HG03565 (cell line): Measurements from ENCODE around the gene LTBP3.

Source experiments
- ATAC-seq: cut with Tn5 transposase; IDR thresholded peaks from one replicate; pipeline ENCODE4 v1.9.1; 2021; ENCODE audit warnings: mild to moderate bottlenecking, moderate library complexity; ENCODE audit not compliant: unreplicated experiment

LTBP3 gene

GRCh38 chr11:65558002-65558929, at the start of gene LTBP3:
LTBP3 (minus strand) TSS chr11:65558359; CDS start chr11:65557959, 400 bp downstream.
- no peak for ATAC-seq

- no peak for ATAC-seq
Observed at GRCh38 chr11:65606876-65607613, 48.9 kb upstream of the LTBP3 start.

- ATAC-seq: no peak
Observed at GRCh38 chr11:65604258-65604657, 46.1 kb upstream of the LTBP3 start.

GRCh38 chr11:65599955-65600246, 41.7 kb upstream of the LTBP3 start:
- no peak for ATAC-seq

- ATAC-seq: no peak
Observed at GRCh38 chr11:65599216-65599954, 41.2 kb upstream of the LTBP3 start.

GRCh38 chr11:65598258-65598699, 40.1 kb upstream of the LTBP3 start:
- no peak for ATAC-seq

- no peak for ATAC-seq
Observed at GRCh38 chr11:65596520-65596919, 38.4 kb upstream of the LTBP3 start.

GRCh38 chr11:65595543-65596281, 37.6 kb upstream of the LTBP3 start, which contains the start of gene KCNK7:
KCNK7 (minus strand) TSS chr11:65595800; CDS start chr11:65595772, 28 bp downstream.
- no peak for ATAC-seq

- no peak for ATAC-seq
Observed at GRCh38 chr11:65595131-65595530, 37.0 kb upstream of the LTBP3 start.

- ATAC-seq: no peak
Observed at GRCh38 chr11:65593518-65594414, 35.6 kb upstream of the LTBP3 start.

GRCh38 chr11:65592858-65593517, 34.8 kb upstream of the LTBP3 start:
- no peak for ATAC-seq

- no peak for ATAC-seq
Observed at GRCh38 chr11:65591939-65592857, 34.0 kb upstream of the LTBP3 start.

GRCh38 chr11:65590240-65590738, 32.1 kb upstream of the LTBP3 start:
- ATAC-seq: no peak

GRCh38 chr11:65589444-65590239, 31.5 kb upstream of the LTBP3 start:
- ATAC-seq: no peak

GRCh38 chr11:65588199-65589054, 30.3 kb upstream of the LTBP3 start:
- peak; percentile 42 for ATAC-seq

GRCh38 chr11:65586676-65587075, 28.5 kb upstream of the LTBP3 start:
- ATAC-seq: no peak
